ENCODE data around the gene SLC47A1. TPM values are rescaled to one million over a fixed set of nuclear protein-coding genes. Genes with fewer than 3 reads are reported as not detected.
"Not testable (repeated sequence)": the region's sequence is repeated elsewhere in the genome, so short reads cannot be mapped to it uniquely, and the experiment has no call there.

SLC47A1 gene
- total and polyA plus RNA-seq, 2 experiments from 2014 or later: 19.7 to 48.6 TPM

DNA sequence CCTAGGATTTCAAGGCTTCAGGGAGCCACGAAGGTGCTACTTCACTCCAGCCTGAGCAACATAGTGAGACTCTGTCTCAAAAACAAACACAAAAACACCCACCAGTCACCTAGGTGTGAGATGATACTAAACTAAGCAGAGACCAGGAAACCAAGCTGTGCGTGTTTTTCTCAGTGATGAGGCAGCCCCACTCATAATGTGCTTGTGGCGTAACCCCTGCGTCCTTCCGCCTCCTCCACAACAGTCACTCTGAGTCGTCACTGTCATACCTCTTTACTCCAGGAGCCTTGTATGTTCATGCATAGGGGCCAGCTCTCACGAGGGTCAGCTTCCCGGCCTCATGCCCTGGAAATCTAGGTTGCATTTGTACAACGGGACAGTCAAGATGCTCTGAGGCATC is 31.1 kb upstream of the SLC47A1 start:
- Histone ChIP-seq H3K36me3 (no peaks in the 10 kb centered on the region), H3K4me3 (no peak overlapping the region), H3K9me3 (ENCODE audit: low read depth) (no peaks in the 10 kb centered on the region), H3K4me1 (ENCODE audit: low read depth) (no peaks in the 10 kb centered on the region), H3K27ac (no peak overlapping the region), H3K27me3 (no peaks in the 10 kb centered on the region)
- no peak for DNase-seq (ENCODE audit: low read depth in 1 of 2, low spot score in 1 of 2)
- TF ChIP-seq, protein P1, sequence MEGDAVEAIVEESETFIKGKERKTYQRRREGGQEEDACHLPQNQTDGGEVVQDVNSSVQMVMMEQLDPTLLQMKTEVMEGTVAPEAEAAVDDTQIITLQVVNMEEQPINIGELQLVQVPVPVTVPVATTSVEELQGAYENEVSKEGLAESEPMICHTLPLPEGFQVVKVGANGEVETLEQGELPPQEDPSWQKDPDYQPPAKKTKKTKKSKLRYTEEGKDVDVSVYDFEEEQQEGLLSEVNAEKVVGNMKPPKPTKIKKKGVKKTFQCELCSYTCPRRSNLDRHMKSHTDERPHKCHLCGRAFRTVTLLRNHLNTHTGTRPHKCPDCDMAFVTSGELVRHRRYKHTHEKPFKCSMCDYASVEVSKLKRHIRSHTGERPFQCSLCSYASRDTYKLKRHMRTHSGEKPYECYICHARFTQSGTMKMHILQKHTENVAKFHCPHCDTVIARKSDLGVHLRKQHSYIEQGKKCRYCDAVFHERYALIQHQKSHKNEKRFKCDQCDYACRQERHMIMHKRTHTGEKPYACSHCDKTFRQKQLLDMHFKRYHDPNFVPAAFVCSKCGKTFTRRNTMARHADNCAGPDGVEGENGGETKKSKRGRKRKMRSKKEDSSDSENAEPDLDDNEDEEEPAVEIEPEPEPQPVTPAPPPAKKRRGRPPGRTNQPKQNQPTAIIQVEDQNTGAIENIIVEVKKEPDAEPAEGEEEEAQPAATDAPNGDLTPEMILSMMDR (IDR thresholded peaks at IDR 0.05; ENCODE audit: low read depth, low read length): no peak

DNA sequence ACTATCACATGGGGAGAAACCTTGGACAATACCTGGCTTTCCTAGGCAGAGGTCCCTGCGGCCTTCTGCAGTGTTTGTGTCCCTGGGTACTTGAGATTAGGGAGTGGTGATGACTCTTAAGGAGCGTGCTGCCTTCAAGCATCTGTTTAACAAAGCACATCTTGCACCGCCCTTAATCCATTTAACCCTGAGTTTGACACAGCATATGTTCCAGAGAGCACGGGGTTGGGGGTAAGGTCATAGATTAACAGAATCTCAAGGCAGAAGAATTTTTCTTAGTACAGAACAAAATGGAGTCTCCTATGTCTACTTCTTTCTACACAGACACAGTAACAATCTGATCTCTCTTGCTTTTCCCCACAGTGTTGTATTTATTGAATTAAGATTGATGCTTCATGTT is 28.1 kb upstream of the SLC47A1 start:
- H3K27ac ChIP-seq; H3K9me3 ChIP-seq (ENCODE audit: low read depth); H3K36me3 ChIP-seq; H3K4me1 ChIP-seq (ENCODE audit: low read depth); DNase-seq (ENCODE audit: low read depth in 1 of 2, low spot score in 1 of 2); H3K4me3 ChIP-seq; H3K27me3 ChIP-seq: not testable (repeated sequence)

DNA sequence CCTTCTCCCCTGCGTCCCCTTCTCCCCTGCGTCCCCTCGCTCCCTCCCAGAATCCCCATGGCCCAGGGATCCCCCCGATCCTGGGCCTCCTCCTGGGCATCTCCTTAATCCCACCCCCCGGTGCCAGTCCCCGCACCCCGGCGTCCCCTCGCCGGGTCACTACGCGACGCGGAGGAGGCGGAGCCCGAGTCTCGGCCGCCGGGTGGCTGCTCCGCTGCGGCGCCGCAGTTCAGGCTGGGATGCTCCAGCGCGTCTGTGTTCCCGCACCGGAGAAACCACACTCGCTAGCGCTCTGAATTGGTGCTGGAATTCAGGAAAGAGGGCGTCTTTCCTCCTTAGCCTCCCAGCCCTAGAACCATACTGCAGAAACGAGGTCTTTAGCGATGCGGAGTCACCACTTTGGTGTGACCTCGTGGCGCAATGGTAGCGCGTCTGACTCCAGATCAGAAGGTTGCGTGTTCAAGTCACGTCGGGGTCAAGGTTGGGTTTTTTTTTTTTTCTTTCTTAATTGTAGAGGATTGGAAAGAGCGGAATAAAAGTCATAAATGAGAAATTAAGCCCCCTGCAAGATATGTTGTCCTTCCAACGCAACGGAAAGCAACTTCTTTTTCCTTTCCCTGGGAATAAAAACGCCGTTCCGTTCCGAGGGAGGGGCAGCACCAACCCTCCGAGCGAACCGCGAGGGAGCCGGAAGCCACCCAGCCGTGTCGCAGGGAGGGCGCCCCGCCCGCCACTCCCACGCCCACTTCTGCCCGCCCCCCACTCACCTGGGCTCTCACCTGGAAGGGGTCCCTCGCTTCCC is 25.7 kb upstream of the SLC47A1 start:
- no peaks in the 10 kb centered on the region for H3K27me3 ChIP-seq
- H3K27ac ChIP-seq: peak overlapping the region; percentile 65
- peak overlapping the region; percentile 92 for H3K4me3 ChIP-seq
- no peaks in the 10 kb centered on the region for H3K36me3 ChIP-seq
- no peaks in the 10 kb centered on the region for H3K4me1 ChIP-seq (ENCODE audit: low read depth)
- peak; percentile 89 to 96 for DNase-seq (ENCODE audit: low read depth in 1 of 2, low spot score in 1 of 2)
- no peaks in the 10 kb centered on the region for H3K9me3 ChIP-seq (ENCODE audit: low read depth)
- TF ChIP-seq, protein P1 (IDR thresholded peaks at IDR 0.05; ENCODE audit: low read depth, low read length): peak; percentile 3

- Histone ChIP-seq H3K27me3 (no peaks in the 10 kb centered on the region), H3K9me3 (ENCODE audit: low read depth) (no peaks in the 10 kb centered on the region), H3K4me1 (ENCODE audit: low read depth) (no peaks in the 10 kb centered on the region), H3K4me3 (peak overlapping the region; percentile 92), H3K27ac (no peak overlapping the region), H3K36me3 (no peaks in the 10 kb centered on the region)
- DNase-seq (ENCODE audit: low read depth in 1 of 2, low spot score in 1 of 2): no peak
- TF ChIP-seq, protein P1 (IDR thresholded peaks at IDR 0.05; ENCODE audit: low read depth, low read length): no peak
Observed at GRCh38 chr17:19508577-19508867, 25.1 kb upstream of the SLC47A1 start.

DNA sequence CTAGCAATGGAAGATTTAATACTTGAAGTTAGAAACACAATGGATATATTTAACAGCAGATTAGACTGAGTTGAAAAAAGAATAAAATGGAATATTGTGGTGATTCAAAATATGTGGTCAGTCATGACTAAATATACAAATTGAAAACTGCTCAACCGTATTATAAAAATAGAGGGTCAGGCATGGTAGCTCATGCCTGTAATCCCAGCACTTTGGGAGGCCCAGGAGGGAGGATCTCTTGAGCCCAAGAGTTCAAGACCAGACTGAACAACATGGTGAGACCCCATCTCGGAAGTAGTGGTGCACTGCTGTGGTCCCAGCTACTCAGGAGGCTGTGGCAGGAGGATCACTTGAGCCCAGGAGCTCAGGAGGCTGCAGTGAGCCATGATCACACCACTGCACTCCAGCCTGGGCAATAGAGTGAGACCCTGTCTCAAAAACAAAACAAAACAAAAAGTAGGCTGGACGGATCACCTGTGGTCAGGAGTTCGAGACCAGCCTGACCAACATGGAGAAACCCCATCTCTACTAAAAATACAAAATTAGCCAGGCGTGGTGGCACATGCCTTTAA is 24.3 kb upstream of the SLC47A1 start:
- not testable (repeated sequence) for DNase-seq (ENCODE audit: low read depth in 1 of 2, low spot score in 1 of 2); H3K4me1 ChIP-seq (ENCODE audit: low read depth); H3K27me3 ChIP-seq; H3K4me3 ChIP-seq; H3K27ac ChIP-seq; H3K9me3 ChIP-seq (ENCODE audit: low read depth); H3K36me3 ChIP-seq

- no peak for DNase-seq (ENCODE audit: low read depth in 1 of 2, low spot score in 1 of 2)
- H3K27ac ChIP-seq: no peak overlapping the region
- H3K27me3 ChIP-seq: no peaks in the 10 kb centered on the region
- H3K4me3 ChIP-seq: no peak overlapping the region
- no peaks in the 10 kb centered on the region for H3K9me3 ChIP-seq (ENCODE audit: low read depth)
- peaks cover 4% of the 10 kb centered on the region for H3K4me1 ChIP-seq (ENCODE audit: low read depth)
- TF ChIP-seq, protein P1 (IDR thresholded peaks at IDR 0.05; ENCODE audit: low read depth, low read length): no peak
- H3K36me3 ChIP-seq: no peaks in the 10 kb centered on the region
Observed at GRCh38 chr17:19510903-19511302, 22.8 kb upstream of the SLC47A1 start.

Measured in cardiac muscle cell (in vitro differentiated cells and primary cell).